GM18907 (cell line): ENCODE measurements around the gene DNAH7.

ENCODE experiments used
- ATAC-seq: cut with Tn5 transposase; IDR thresholded peaks from one replicate; pipeline ENCODE4 v1.9.1; 2021; ENCODE audit warnings: mild to moderate bottlenecking, moderate library complexity; ENCODE audit not compliant: unreplicated experiment

DNAH7 gene

DNA sequence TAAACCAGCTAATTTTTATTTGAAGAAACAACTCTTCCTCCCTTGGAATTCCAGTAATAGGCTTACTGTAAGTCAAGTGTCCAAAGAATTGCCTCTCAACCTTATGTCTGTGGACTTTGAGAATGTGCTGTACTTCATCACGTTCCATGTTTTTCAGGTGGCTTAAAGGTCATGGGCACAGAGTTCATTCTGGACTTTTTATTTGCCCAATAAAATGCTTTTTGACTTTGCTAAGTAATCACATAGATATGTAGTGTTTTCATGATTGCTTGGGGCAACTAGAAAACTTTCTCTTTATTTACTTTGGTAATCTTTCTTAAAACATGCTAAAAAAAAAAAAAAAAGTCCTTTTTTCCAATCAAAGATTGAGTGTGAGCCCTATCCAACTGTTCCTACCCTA, 10.4 kb upstream of the DNAH7 start:
- no peak for ATAC-seq

DNA sequence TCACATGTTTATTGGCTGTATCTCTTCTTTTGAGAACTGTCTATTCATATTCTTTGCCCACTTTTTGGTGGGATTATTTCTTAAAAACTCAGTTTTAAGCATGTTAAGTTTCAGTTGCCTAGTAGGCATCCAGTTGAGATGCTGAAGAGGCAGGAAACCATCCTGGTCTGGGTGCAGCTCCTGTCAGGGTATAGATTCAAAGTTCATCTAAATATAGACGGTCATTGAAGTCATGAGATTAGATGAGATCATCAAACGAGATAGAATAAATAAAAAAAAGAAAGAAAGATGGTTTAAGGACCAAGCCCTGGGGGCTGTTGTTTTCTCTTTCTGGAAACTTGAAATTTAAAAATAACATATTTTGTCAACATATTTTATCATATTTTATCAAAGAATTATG, 9.2 kb upstream of the DNAH7 start:
- ATAC-seq = no peak

DNA sequence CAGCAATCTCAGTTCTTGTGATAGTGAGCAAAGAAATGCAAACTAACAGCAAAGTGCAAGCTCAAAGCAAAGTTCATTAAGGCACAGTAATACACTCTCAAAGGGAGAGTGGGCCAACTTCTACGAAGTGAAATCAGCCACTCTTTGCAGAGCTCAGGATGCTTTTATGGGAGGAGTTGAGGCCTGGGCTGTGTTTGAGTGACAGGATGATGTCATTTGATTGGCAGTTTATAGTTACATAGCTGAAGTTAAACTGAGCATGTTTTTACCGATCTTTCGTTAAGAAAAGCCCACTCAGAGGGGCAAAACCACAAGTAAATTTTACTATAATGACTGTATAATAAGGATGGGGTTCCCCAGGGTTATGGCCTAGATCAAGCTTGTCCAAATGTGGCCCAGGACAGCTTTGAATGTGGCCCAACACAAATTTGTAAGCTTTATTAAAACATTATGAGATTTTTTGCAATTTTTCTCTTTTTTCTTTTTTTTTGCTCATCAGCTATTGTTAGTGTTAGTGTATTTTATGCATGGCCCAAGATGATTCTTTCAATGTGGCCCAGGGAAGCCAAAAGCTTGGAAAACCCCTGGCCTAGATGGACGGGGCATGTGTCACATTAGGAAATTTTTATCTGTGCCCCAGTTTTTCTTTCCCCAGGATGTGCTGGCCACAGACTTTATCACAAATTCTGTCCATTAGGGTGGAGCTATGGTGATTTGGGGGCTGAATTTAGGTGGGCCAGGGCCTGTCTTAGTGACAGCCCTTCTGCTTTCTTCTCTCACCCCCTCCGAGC, 8.3 kb upstream of the DNAH7 start:
- ATAC-seq = peak; percentile 50

DNA sequence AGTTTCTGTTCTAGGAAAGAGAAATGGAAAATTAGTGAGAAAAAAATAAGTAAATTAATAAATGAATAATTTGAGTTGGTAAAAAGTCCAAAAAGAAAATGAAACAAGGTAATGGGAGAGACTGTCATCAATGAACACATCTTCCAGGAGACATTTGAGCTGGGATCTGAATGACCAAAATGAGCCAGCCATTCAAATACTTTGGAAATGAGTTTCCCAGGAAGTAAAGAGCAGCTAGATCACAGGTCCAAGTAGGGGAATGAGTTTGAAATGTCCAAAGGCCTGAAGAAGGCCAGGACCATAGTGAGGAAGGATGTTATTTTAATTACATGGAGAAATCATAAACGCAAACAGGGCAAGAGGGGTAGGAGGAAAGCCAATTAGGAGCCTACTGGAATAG, 6.6 kb upstream of the DNAH7 start:
- ATAC-seq = no peak

DNA sequence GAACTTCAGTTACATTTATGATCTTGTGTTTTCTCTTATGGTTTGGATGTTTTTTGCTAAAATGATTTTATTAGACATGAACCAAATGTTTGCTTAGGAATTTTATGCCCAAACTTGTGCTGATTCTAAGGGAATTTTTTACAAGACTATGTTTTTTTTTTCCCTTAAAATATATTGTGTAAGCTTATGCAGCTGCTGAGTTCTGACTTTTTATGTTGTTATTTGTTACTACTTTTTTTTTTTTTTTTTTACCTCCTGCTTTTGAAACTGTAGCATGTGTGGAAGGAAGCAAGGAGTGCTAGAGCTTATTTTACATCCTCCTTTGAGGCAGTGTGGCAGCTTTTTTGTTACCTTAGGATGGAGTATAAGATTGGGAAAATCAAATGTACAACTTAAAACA, 6.0 kb upstream of the DNAH7 start:
- ATAC-seq = no peak

DNA sequence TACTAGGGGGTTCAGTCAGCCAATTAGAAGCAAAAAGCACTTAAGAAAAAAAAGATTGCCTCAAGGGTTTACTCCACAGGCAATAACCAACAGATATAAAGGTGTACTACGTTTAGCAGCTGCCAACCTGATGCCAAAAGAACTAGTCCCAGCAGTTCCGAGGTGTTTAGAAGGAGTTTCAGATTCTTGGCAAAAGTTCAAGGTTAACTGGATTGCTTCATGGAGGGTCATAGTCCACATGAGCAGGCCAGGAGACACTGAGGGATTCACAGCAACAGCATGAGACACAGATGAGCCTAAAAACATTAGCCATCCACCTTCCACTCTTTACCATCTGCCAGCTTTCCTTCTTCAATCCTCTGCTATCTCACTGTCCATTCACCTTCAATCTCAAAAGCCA, 4.9 kb upstream of the DNAH7 start:
- ATAC-seq = no peak

DNA sequence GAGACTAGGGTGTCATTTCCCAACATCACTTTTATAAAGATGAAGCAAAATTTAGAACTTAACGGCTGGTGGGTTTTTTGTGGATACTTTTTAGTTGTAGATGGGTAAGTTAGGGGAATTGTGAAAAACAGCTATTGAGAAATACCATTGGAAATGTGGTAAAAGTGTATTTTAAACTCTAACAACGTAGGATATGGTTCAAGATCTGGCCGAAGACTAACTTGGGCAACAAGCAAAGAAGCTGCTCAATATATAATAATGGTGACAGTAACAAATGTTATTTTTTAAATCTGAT, 1.6 kb downstream of the DNAH7 start:
- ATAC-seq = no peak

DNA sequence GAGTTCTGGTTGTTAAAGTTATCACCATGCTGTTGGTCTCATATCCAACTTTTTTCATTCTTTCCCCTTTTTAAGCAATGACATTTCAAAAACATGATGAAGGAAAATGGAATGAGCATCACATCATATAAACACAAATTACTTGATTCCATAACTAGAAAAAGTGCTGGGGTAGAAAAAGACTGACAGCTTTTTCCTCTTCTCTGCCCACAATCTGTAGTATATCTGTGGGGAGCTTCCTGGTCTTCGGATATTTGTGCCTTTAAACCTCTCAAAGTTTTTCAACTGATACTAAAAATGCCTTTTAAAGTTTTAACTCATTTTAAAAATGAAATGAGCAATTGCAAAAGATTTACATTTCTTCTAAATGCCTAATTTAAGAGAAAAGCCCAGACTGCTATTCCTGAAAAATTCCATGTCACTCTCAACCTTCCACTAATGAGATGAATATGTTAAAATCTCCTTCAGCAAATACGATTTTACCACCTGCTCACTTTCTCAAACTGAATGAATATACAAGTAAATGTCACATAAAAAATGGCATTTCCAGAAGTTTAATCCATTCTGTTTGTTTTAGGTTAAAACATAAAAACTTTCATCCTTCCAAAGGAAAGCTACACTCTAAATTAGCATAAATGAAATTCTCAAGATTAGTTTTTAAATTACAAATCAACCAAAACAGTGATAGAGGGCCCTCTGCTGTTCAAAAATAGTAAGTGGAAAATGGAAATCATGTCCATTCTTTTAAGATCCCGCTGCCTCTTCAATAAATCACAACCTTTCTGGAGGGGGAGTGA, 2.1 kb downstream of the DNAH7 start:
- no peak for ATAC-seq

DNA sequence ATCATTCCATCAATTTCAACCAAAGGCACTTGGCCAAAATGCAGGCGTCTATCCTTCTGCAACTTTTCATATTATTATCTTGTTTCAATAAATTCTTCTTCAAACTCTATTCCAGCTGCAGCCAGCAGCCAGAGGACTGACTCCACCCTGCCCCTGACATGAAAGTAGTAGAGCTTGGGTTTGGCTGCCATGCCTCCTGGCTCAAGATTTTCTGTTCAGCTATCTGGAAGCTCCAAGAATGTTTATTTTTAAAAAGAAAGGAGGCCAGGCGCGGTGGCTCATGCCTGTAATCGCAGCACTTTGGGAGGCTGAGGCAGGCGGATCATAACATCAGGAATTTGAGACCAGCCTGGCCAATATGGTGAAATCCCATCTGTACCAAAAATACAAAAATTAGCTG, 4.9 kb downstream of the DNAH7 start:
- ATAC-seq = no peak

DNA sequence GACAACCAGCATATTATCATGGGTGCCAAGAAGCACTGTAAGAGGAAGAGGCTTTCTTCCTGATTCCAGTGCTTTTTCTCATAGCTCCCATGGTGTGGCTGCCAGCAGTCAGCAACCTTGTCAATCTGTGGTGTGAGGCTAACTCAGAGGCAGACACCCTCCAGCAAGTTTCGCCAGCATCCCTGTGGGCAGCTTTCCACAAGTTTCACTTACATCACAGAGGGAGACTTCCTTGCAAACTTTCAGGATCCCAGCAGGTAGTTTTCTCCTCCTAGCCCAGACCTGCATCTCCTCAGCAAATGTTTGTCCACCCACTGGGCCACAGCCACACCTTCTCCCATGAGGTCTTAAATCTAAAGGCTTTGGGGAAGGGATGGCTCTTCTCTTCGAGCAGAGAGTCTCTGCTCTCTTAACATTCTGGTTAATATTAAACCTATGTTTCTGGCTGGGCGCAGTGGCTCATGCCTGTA, 9.1 kb downstream of the DNAH7 start:
- ATAC-seq = no peak

DNA sequence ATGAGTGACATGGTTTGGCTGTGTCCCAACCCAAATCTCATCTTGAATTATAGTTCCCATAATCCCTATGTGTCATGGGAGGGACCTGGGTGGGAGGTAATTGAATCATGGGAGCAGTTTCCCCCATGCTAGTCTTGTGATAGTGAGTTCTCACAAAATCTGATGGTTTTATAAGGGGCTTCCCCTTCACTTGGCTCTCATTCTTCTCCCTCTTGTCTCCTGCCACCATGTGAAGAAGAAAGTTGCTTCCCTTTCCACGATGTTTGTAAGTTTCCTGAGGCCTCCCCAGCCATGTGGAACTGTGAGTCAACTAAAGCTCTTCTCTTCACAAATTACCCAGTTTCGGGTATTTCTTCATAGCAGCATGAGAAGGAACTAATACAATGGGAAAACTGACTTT, 14.0 kb downstream of the DNAH7 start:
- ATAC-seq = no peak

DNA sequence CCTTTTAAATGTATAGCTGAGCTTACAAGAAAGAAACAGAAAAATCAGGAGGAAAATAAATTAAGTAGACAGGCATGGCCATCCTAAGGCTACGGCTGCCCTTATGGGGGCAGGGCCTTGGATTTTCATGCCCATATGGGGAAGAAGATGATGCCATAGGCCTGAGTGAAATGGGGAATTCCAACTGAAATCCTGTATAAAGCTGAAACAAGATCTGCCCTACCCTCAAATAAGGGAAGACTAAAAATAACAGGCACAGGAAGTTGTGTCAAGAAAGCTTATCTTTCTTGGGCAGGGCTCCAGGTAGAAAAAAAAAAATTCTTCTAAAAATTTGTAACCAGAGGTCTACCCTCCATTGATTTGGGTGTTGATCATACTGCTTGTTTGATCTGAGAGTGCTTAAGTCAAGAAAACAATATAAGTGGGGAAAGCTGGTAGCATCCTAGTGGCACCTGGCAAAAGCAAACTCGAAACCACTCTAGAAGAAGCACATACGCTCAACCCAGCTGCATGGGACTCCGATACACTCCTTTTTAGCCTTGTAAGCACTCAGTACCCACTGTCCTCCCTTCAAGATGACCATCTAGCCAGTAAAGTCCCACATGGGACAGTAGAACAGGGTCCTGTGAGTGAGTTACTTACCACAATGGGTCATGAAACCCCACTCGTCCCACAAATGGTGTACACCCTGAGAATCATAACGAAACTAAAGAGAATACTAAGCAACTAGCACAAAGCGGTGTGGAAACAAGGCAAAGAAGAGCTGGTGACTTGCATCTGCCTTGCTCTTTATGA, 22.3 kb downstream of the DNAH7 start:
- peak; percentile 79 for ATAC-seq

DNA sequence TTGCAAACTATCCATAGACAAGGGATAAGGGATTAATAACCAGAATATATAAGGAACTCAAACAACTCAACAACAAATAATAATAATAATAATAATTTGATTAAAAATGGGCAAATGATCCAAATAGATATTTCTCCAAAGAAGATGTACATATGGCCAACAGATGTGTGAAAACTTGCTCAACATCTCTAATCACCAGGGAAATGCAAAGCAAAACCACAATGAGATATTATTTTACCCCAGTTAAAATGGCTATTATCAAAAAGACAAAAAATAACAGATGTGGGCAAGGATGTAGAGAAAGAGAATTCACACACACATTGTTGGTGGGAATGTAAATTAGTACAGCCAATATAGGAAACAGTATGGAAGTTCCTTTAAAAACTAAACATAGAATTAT, 26.9 kb downstream of the DNAH7 start:
- ATAC-seq = no peak

DNA sequence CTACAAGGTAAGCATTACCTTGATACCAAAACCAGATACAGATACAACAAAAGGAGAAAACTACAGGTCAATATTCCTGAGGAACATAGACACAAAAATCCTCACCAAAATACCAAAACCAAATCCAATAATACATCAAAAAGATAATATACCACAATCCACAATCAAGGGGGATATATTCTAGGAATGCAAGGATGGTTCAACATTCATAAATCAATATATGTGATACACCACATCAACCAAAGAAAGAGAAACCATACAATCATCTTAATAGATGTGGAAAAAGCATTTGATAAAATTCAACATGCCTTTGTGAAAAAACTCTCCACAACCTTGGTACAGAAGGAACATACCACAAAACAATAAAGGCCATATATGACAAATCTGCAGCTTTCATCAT, 28.4 kb downstream of the DNAH7 start:
- ATAC-seq = no peak

DNA sequence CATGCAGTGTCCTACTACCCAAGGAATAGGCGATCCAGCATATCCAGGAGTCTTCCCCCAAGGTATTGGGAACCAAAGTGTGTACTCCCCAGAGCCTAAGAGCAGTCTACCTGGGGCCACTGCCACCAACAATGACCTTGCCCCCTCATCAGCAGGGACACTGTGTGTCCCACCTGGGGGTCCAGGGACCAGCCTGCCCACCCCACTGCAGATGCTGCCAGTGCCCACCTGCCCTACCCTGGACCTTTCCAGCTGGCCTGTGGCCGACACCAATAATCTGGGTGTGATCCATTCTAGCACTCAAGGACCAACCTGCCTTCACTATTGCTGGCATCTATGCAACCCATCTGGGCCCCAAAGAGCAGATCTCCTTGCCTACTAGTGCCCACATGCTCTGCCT, 32.2 kb downstream of the DNAH7 start:
- no peak for ATAC-seq

DNA sequence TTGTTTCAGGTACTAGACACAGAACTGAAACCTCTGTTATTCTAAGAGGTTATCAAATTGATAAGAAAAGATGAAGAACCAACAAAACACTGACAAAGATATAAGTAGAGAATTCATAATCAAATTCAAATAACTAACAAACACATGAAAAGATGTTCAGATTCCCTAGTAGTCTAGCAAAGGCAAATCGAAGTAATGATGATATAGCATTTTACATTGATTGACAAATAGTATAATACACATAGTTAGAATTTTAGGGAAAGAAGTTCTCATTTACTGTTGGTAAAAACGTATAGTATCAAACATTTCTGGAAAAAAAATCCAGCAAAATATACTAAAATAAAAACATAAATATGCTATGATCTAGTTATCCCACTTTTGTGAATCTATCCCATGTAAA, 50.6 kb downstream of the DNAH7 start:
- ATAC-seq = no peak

DNA sequence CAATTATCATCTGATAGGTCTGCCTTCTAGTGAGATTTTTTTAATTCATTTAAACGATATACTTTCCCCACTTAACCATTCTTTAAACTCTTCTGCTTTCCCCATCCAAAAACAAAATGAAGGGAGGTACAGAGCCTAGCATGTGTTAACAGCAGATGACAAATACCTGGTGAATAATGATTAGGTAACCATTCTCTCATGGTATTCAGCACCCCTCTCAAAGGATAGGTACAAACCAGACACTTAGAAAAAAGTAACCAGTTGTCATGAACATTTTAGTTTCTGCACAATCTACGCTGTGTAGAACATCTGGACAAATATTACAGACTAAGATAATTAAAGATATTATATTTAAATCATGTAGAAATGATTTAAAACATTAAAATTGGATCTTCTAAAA, 56.3 kb downstream of the DNAH7 start:
- no peak for ATAC-seq

DNA sequence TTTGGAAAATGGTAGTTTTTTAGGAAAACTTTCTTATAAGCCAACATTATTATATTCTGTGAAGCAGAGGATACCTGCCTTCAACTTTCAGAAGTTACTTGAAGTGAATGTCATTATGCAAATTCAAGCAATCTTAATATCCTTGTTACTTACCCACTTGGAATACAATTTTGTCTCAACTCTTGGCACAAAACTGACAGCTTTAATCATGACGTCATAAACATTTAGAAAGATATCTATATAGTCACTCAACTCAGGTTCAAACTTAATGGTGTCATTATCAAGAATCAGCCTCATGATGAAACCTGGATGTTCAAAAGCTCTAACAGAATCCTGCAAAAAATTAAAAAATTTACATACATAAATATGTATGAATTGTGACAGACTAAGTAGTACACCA, 68.1 kb downstream of the DNAH7 start:
- ATAC-seq = no peak

DNA sequence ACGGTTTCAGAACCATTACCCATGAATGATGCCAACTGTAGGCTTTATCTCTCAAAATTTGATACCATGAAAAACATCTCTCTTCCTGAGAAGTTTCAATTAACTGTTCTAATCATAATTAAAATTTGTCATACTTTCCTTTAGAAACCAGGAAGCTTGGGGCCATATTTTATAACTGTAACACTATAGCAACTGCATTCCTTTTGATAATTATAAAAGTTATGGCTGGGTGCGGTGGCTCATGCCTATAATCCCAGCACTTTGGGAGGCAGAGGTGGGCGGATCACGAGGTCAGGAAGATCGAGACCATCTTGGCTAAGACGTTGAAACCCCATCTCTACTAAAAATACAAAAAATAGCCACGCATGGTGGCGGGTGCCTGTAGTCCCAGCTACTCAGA, 70.6 kb downstream of the DNAH7 start:
- no peak for ATAC-seq

DNA sequence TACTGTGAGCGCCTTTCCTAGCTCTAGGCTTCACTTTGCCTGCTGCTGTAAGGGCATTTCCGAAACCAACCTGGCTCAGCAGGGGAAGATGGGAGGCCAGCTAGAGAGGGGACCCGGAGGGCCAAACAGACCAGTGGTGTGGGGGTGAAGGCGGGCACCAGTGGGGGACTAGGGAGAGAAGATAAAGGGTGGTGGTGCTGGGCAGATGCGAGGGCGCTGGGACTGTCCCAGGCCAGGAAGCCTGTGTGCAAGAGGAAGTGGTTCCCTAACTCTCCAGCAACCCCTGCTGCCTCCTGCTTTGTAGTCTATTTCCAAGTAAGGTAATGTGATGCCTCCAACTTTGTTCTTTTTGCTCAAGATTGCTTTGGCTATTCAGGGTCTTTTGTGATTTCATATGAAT, 73.1 kb downstream of the DNAH7 start:
- ATAC-seq = no peak

DNA sequence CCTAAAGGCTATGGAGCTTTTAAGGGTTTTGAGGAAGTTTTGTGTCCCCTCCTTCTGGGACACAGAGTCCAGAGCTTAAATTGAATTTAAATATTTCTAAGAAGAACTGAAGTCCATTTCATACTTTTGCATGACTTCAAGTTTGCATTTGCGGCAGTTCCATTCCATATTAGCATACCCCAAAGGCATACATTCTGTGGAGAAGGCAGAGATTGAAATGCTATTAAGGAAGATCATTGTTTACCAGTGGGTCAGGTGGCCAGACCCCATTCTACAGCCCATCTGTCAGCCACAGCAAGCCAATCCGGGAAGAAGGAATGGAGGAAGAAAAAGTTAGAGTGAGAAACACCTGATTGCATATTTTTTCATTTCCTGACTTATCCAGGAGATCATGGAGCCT, 75.0 kb downstream of the DNAH7 start:
- ATAC-seq = no peak

DNA sequence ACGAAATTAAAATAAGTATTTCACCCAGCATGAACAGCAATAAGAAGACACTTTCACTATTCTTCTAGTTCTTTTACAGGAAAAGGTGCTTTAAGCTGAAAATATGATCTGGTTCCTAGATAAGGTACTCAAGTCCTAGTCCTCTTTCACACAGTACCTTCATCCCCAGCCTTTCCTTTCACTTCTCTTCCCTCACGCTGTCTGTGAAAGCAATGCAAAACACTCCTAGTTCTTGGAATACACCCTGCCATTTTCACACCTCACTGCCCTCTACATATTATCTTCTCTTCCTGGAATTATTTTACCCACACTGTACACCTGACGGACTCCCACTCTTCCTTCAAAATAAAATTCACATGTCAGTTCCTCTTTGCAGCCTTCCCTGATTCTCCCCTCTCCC, 82.9 kb downstream of the DNAH7 start:
- ATAC-seq = no peak
